DLD1 (cell line): ENCODE measurements around the gene CD28.

Experiments used
- in situ Hi-C: cut with HindIII; loops from 2 replicates; pipeline ENCODE4 v1.10.0; 2017; ENCODE audit warnings: low sequenced_read_pairs

CD28 gene

DNA sequence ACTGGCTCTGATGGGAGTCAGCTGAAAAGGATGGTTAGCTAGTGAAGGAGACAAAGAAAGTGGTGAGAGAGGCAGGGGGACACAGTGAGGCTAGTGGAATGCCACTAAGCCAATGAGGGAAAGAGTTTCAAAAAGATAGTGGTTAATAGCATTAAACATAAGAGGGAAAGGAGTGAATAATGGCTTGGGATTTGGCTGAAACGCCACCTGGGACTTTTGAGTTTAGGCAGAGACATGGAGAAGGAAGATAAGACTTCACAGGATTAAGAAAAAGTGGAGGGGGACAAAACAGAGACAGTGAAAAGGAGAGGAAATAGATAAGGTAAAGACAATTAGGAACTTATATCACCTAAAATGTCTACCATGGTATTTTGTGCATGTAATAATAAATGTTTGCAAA, 6.9 kb downstream of the CD28 start:
- in situ Hi-C loops = no loop called here

GRCh38 chr2:203714112-203714511, 7.7 kb downstream of the CD28 start:
- in situ Hi-C loops = no loop called here

DNA sequence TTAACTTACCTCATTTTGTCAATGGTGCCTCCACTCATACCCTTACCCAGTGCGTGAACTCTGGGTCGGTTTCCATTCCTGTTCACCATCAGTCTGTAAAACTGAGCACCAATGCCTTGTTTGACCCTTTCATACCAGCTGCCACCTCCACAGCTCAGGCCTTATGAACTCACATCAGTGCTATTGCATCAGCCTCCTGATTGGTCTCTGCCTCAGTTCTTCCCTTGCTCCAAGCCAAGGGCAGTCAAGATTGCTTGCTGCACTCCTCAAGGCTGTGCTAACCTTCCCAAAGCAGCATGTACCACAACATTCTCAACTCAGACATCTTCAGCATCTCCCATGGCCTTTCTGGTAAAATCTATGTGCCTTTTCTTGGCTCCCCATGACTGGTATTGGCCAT, 9.3 kb downstream of the CD28 start:
- in situ Hi-C loops = no loop called here

- in situ Hi-C loops = no loop called here
These were observed 11.6 kb downstream of the CD28 start for GRCh38 chr2:203718087-203718486.

- in situ Hi-C loops = no loop called here
These were observed 13.3 kb downstream of the CD28 start for GRCh38 chr2:203719456-203720410.

DNA sequence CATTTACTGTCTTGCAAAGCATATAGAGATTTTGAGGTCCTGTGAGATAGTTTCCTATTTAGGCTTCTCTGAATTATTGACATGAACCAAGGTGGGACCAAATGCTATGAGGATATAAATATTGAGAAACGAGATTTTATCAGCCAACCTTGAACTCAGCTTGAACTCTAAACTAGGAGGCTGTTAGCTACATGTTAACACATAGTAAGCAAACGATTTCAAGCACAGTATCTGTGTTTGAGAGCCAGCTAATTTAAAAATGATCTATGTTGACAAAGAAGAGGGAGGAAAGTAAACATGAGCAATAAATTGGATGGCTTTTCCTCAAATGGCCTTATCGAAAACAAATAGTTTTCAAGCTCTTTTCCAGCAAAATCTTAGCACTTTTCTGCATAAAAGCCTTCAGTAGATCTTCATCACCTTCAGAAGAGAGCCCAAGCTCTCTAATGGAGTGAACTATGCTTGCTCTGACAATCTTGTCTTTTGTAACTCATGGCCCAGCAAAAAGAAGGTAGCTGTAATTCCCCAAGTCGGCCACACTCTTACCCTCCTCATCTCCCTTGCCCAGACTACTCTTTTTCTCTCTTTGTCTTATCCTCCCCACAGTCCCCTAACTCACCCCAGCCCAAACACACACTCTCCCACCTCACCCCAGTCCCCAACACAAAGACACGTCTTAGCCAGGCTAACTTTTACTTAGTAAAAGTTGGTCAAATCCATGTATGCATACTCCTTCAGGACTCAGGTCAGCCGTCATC, 14.7 kb downstream of the CD28 start:
- in situ Hi-C loops = no loop called here

- in situ Hi-C loops = no loop called here
These were observed 15.4 kb downstream of the CD28 start for GRCh38 chr2:203721781-203722300.

DNA sequence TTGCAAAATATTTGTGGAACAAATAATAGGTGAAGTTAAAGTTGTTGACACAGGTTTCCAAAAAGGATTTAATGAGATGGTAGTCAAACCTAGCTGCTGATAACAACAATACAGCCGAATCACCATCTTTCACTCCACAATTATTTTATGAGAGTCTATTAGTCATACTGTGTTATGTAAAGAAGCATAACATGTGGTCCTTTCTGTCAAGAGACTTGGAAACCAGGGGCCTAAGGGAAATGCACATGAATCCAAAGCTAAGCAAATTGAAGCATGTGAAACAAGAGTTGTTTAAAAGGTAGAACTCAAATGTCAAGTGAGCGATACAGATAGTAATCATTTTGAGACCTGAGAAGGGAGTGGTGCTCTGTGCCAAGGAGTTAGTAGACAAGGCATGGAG, 16.0 kb downstream of the CD28 start:
- in situ Hi-C loops = no loop called here

DNA sequence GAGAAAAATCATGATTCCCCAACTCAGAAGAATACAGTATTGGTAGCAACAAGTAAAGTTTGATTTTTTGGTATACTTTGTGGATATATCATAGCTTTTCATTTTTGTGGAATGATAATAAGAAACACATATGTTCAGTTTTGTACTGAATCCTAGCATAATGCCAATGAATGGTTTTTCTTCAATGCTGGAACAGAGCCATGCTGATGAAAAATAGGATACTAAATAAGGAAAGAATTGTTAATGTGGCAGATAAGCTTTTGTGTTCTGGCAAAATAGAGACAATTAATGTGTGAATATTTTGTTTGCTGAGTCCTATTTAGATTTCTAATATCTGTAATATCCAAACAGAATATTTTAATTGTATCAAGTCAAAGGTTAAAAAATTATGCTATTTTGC, 21.9 kb downstream of the CD28 start:
- in situ Hi-C loops = no loop called here

GRCh38 chr2:203730076-203730729, 23.8 kb downstream of the CD28 start:
- in situ Hi-C loops = no loop called here

- in situ Hi-C loops = no loop called here
These were observed 24.4 kb downstream of the CD28 start for GRCh38 chr2:203730883-203731282.

GRCh38 chr2:203732092-203732952, 25.9 kb downstream of the CD28 start:
- in situ Hi-C loops = no loop called here

DNA sequence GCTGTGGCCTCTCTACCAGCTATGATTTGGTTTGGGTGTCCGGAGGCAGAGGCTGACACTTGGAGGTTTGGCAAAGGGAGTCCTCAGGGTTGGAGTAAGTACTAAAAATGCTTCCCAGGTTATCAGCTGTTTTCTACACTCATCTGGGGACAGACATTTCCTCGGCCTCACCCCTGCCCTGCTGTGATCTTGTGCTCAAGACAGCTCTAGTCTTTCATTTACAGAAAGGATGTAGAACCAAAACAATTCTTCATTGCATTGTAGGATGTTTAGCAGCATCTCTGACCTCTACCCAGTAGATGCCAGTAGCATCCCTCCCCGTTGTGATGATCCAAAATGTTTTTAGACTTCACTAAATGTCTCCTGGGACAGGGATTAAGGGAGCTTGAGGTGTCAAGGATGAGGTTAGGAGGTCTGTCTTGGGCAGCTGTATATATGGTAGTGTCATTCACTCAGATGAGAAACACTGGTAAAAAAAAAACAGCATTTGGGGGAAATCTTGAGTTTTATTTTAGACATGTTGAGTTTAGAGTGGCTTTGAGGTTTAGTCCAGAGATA, 26.6 kb downstream of the CD28 start:
- in situ Hi-C loops = no loop called here

- in situ Hi-C loops = no loop called here
These were observed 27.2 kb downstream of the CD28 start for GRCh38 chr2:203733684-203734083.

DNA sequence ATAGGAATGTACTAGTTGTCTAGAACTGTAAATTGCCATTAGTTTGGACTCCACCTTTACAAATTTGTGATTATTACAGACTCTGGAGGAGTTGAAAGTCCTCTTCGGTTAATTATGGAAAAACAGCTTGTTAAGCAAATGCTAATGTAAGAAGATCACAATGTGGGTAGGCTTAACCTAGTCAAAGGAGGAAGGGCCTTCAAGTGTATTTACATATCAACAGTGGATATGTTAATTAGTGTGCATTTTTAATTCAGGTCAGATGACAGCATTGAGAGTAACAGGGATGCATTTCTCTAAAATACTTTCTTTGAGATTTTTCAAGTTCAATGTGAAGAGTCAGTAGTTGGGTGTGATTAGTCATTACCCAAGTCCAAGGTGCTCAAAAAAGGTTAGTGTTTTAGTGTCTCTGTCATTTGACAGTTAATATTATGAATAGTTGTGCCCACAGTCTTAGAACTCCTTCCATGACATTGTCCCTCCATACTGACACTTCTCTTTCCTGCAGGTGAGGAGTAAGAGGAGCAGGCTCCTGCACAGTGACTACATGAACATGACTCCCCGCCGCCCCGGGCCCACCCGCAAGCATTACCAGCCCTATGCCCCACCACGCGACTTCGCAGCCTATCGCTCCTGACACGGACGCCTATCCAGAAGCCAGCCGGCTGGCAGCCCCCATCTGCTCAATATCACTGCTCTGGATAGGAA, 28.0 kb downstream of the CD28 start:
- in situ Hi-C loops = no loop called here

DNA sequence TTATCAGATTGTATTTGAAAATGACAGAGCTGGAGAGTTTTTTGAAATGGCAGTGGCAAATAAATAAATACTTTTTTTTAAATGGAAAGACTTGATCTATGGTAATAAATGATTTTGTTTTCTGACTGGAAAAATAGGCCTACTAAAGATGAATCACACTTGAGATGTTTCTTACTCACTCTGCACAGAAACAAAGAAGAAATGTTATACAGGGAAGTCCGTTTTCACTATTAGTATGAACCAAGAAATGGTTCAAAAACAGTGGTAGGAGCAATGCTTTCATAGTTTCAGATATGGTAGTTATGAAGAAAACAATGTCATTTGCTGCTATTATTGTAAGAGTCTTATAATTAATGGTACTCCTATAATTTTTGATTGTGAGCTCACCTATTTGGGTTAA, 30.9 kb downstream of the CD28 start:
- in situ Hi-C loops = no loop called here

DNA sequence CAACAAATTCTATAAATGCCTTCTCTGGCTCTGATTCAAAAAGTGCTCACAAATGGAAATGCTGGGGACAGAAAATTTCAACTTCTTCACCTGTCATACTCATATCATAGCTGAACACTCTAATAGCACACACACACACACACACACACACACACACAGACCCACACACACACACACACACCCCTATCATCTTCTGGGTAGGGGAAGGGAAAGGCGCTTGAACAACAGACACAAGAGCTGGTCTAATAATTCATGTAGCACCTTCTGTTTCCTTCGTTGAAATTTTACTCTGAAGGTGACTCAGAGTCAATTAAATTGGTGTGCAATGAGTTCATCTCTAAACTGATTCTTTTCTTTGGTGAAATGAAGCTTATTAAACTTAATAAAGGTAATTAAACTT, 32.9 kb downstream of the CD28 start:
- in situ Hi-C loops = no loop called here

GRCh38 chr2:203740871-203741281, 34.4 kb downstream of the CD28 start:
- in situ Hi-C loops = no loop called here

DNA sequence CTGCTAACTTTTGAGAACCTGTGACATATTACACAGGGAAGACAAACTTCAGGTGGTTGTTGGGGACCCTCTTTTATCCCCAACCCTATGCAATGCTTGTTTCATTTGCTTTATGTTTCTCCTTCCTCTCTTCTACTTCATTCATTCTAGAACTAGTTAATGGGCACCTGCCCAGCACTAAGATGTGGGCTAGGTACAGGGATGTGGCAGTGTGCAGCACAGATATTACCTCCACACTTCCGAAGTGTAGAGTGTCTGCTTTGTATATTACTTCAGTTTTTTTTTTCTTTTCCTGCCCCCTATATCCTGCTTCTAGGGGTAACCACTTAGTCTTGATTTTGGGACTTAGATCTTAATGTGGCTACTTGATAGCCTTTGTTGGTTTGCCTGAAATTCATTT, 35.1 kb downstream of the CD28 start:
- in situ Hi-C loops = no loop called here
